GM12878 (cell line): ENCODE results near the gene EHBP1L1. TPM values are rescaled to one million over a fixed set of nuclear protein-coding genes. Genes with fewer than 3 reads are reported as not detected.

Experiments
- BCL11A ChIP-seq: IDR thresholded peaks from 2 replicates; pipeline ENCODE4 v1.6.1; 2011; ENCODE audit warnings: low read depth, low read length
- E2F8 ChIP-seq: fragments of 450-650 bp; IDR thresholded peaks from 2 replicates; pipeline ENCODE4 v1.6.1; 2018; ENCODE audit warnings: mild to moderate bottlenecking, low read depth, moderate library complexity; ENCODE audit not compliant: partially characterized antibody
- EGR1 ChIP-seq, 2 experiments: IDR thresholded peaks; 1 replicate in 1 of 2; 2 replicates in 1 of 2; pipeline ENCODE4 v1.6.1; 2011 to 2012; ENCODE audit warnings: low read depth in 2 of 2, low read length in 2 of 2, borderline replicate concordance in 1 of 2, mild to moderate bottlenecking in 1 of 2, moderate library complexity in 1 of 2
- EZH2 ChIP-seq: IDR thresholded peaks from 2 replicates; pipeline ENCODE4 v1.6.1; 2012; ENCODE audit warnings: low read depth, mild to moderate bottlenecking, control low read depth, inconsistent platforms, low read length, borderline replicate concordance; ENCODE audit not compliant: control insufficient read depth
- GATAD2B ChIP-seq: fragments of 450-650 bp; conservative IDR thresholded peaks from 2 replicates; pipeline ENCODE4 v1.6.1; 2017; ENCODE audit warnings: low read depth, mild to moderate bottlenecking, moderate library complexity
- HDAC6 ChIP-seq: fragments of 200-600 bp; sonication (generic); IDR thresholded peaks from one replicate; pipeline ENCODE4 v1.8.0; 2017; ENCODE audit warnings: antibody characterized with exemption; ENCODE audit not compliant: unreplicated experiment
- KDM1A ChIP-seq: fragments of 200-600 bp; sonication (generic); IDR thresholded peaks from 2 replicates; pipeline ENCODE4 v1.6.1; 2016; ENCODE audit warnings: borderline replicate concordance
- MEF2A ChIP-seq: IDR thresholded peaks from 2 replicates; pipeline ENCODE4 v1.6.1; 2011; ENCODE audit warnings: low read depth, mild to moderate bottlenecking, low read length, moderate library complexity; ENCODE audit not compliant: insufficient read depth
- MLLT1 ChIP-seq: fragments of 450-650 bp; IDR thresholded peaks from 2 replicates; pipeline ENCODE4 v1.6.1; 2016; ENCODE audit warnings: mild to moderate bottlenecking
- NR2C1 ChIP-seq: fragments of 450-650 bp; IDR thresholded peaks from 2 replicates; pipeline ENCODE4 v1.6.1; 2017; ENCODE audit warnings: antibody characterized with exemption, mild to moderate bottlenecking, moderate library complexity
- NR2F1 ChIP-seq: fragments of 450-650 bp; conservative IDR thresholded peaks from 2 replicates; pipeline ENCODE4 v1.6.1; 2017; ENCODE audit warnings: mild to moderate bottlenecking
- PBX3 ChIP-seq: IDR thresholded peaks from 2 replicates; pipeline ENCODE4 v1.6.1; 2011; ENCODE audit warnings: mild to moderate bottlenecking, low read depth, low read length, moderate library complexity; ENCODE audit not compliant: insufficient replicate concordance
- RB1 ChIP-seq: fragments of 450-650 bp; formaldehyde crosslinking; IDR thresholded peaks from 2 replicates; pipeline ENCODE4 v1.6.1; 2017; ENCODE audit warnings: mild to moderate bottlenecking, borderline replicate concordance
- TBL1XR1 ChIP-seq: IDR thresholded peaks from 2 replicates; pipeline ENCODE4 v1.6.1; 2012; ENCODE audit warnings: low read depth, low read length, improper control_type of control experiment
- YY1 ChIP-seq: IDR thresholded peaks from 2 replicates; pipeline ENCODE4 v1.6.1; 2011; ENCODE audit warnings: low read depth, mild to moderate bottlenecking, low read length
- ZBTB40 ChIP-seq: fragments of 450-650 bp; IDR thresholded peaks from 2 replicates; pipeline ENCODE4 v1.6.1; 2016; ENCODE audit warnings: mild to moderate bottlenecking, moderate library complexity, borderline replicate concordance
- polyA plus RNA-seq, 11 experiments: library from polyadenylated mRNA; depleted of rRNA in 4 of 11; unstranded in 6 of 11; stranded (reverse) in 5 of 11; fragments of >200 nt; fragmentation: Nextera tagmentation in 4 of 11; fragmentation: Illumina TruSeq in 1 of 11; extraction: Ambion mirVana in 4 of 11; extraction: Trizol in 1 of 11; gene quantifications; 1 replicate in 1 of 11; 2 replicates in 10 of 11; pipeline versions ENCODE4 v1.2.1 to v1.2.3, GENCODE V29; 2011 to 2016; ENCODE audit warnings: inconsistent platforms in 2 of 11, missing spikeins in 2 of 11, low read depth in 1 of 11
- total RNA-seq, 4 experiments: library from RNA; depleted of rRNA in 3 of 4; stranded (reverse); fragments of >200 nt in 3 of 4; fragmentation: Illumina TruSeq in 1 of 4; extraction: Trizol in 1 of 4; gene quantifications; 2 replicates each; pipeline versions ENCODE4 v1.2.1 to v1.2.3, GENCODE V29; 2013 to 2021

EHBP1L1 gene
- total and polyA plus RNA-seq, 10 of the 15 experiments (the other 5 are each of a cell fraction or from before 2014, with no cell fraction given): 0.06 to 99.4 (median 32.7) TPM

- peak in 1 of 2 experiments; percentile 18; a peak in 2 of 3 replicates for TF ChIP-seq EGR1 (IDR thresholded peaks at IDR 0.05; ENCODE audit: borderline replicate concordance in 1 of 2, low read depth in 2 of 2, low read length in 2 of 2)
- no peak for TF ChIP-seq HDAC6
- TF ChIP-seq RB1: no peak; the same call in 1 of the 2 replicates
- no peak for TF ChIP-seq E2F8
- TF ChIP-seq GATAD2B: no peak; the same call in none of the 2 replicates
- peak; percentile 89; the same call in 1 of the 2 replicates for TF ChIP-seq TBL1XR1
- peak; percentile 83 for TF ChIP-seq PBX3
- peak; percentile 9; the same call in 1 of the 2 replicates for TF ChIP-seq BCL11A
- peak; percentile 96 for TF ChIP-seq ZBTB40
- no peak for TF ChIP-seq KDM1A
- TF ChIP-seq YY1: peak; percentile 95
- TF ChIP-seq NR2C1: peak; percentile 79
- TF ChIP-seq MLLT1: 0 out of 2 replicates have a peak, but pooled peaks have one; percentile 14
- TF ChIP-seq MEF2A: peak; percentile 28; the same call in 1 of the 2 replicates
- TF ChIP-seq NR2F1: peak; percentile 84
- TF ChIP-seq EZH2: no peak
Observed at GRCh38 chr11:65569973-65570918, 5.6 kb upstream of the EHBP1L1 start, which contains the start of gene ZNRD2 (continued).
